ENCODE results near the gene TBKBP1. TPM values are rescaled to one million over a fixed set of nuclear protein-coding genes. Genes with fewer than 3 reads are reported as not detected.
A peak's percentile ranks its signal among the peaks of the same experiment; 100 is the strongest.

The TBKBP1 gene
- total and polyA plus RNA-seq, 2 donors (not counting 1 experiment from before 2014, with no cell fraction given): 4.6 to 11.6 TPM

GRCh38 chr17:47716375-47716774 is 22.4 kb downstream of the TBKBP1 start:
- H3K79me2 ChIP-seq (ENCODE audit: control insufficient read depth, insufficient read depth, low read length): no peaks in the 10 kb centered on the region
- no peak overlapping the region for H3K4me2 ChIP-seq (ENCODE audit: extremely low read depth, insufficient read depth, low read length)
- no peak overlapping the region for H3K4me3 ChIP-seq (replicated peaks in 1 of 4; ENCODE audit: control extremely low read depth in 1 of 4, insufficient read depth in 1 of 4, low read depth in 3 of 4, low read length in 4 of 4)
- no peak overlapping the region for H3K27ac ChIP-seq (ENCODE audit: insufficient read depth, low read length)
- peaks cover 23% of the 10 kb centered on the region for H3K4me1 ChIP-seq (ENCODE audit: control insufficient read depth, extremely low read depth, insufficient read depth, low read length)
- TF ChIP-seq CTCF (conservative IDR thresholded peaks at IDR 0.05 in 1 of 2, IDR thresholded peaks at IDR 0.05 in 1 of 2; ENCODE audit: low read depth in 1 of 2, low read length in 2 of 2): no peak
- no peak for TF ChIP-seq EZH2 (IDR thresholded peaks at IDR 0.05; ENCODE audit: low read length, missing control alignments)
- H4K20me1 ChIP-seq (ENCODE audit: control insufficient read depth, extremely low read depth, insufficient read depth, low read length): no peaks in the 10 kb centered on the region
- no peaks in the 10 kb centered on the region for H3K9me3 ChIP-seq (ENCODE audit: control insufficient read depth, insufficient read depth, low read depth, low read length)
- H3K27me3 ChIP-seq (ENCODE audit: control insufficient read depth, insufficient read depth, low read length): peaks cover 45% of the 10 kb centered on the region
- no peak overlapping the region for H2AFZ ChIP-seq (ENCODE audit: low read length)
- no peak for DNase-seq (ENCODE audit: low read depth in 2 of 2)
- no peak overlapping the region for H3K9ac ChIP-seq (ENCODE audit: insufficient read depth, low read length)
- H3K36me3 ChIP-seq (ENCODE audit: control insufficient read depth, insufficient read depth, low read length): no peaks in the 10 kb centered on the region

- Histone ChIP-seq H3K4me2 (ENCODE audit: extremely low read depth, insufficient read depth, low read length) (no peak overlapping the region), H3K9me3 (ENCODE audit: control insufficient read depth, insufficient read depth, low read depth, low read length) (no peaks in the 10 kb centered on the region), H3K79me2 (ENCODE audit: control insufficient read depth, insufficient read depth, low read length) (no peaks in the 10 kb centered on the region), H3K9ac (ENCODE audit: insufficient read depth, low read length) (no peak overlapping the region), H3K36me3 (ENCODE audit: control insufficient read depth, insufficient read depth, low read length) (no peaks in the 10 kb centered on the region), H3K4me3 (replicated peaks in 1 of 4; ENCODE audit: control extremely low read depth in 1 of 4, insufficient read depth in 1 of 4, low read depth in 3 of 4, low read length in 4 of 4) (no peak overlapping the region), H3K27me3 (ENCODE audit: control insufficient read depth, insufficient read depth, low read length) (peaks cover 48% of the 10 kb centered on the region), H2AFZ (ENCODE audit: low read length) (no peak overlapping the region), H3K4me1 (ENCODE audit: control insufficient read depth, extremely low read depth, insufficient read depth, low read length) (peaks cover 23% of the 10 kb centered on the region), H3K27ac (ENCODE audit: insufficient read depth, low read length) (no peak overlapping the region), H4K20me1 (ENCODE audit: control insufficient read depth, extremely low read depth, insufficient read depth, low read length) (no peaks in the 10 kb centered on the region)
- peak; percentile 19 to 46 for TF ChIP-seq CTCF (conservative IDR thresholded peaks at IDR 0.05 in 1 of 2, IDR thresholded peaks at IDR 0.05 in 1 of 2; ENCODE audit: low read depth in 1 of 2, low read length in 2 of 2)
- no peak for TF ChIP-seq EZH2 (IDR thresholded peaks at IDR 0.05; ENCODE audit: low read length, missing control alignments)
- DNase-seq (ENCODE audit: low read depth in 2 of 2): no peak
These were observed 23.3 kb downstream of the TBKBP1 start for GRCh38 chr17:47717261-47717697.

GRCh38 chr17:47717979-47718621 is 24.1 kb downstream of the TBKBP1 start:
- Histone ChIP-seq H3K9me3 (ENCODE audit: control insufficient read depth, insufficient read depth, low read depth, low read length) (no peaks in the 10 kb centered on the region), H3K4me3 (replicated peaks in 1 of 4; ENCODE audit: control extremely low read depth in 1 of 4, insufficient read depth in 1 of 4, low read depth in 3 of 4, low read length in 4 of 4) (no peak overlapping the region), H3K27ac (ENCODE audit: insufficient read depth, low read length) (no peak overlapping the region), H3K4me1 (ENCODE audit: control insufficient read depth, extremely low read depth, insufficient read depth, low read length) (peaks cover 23% of the 10 kb centered on the region), H3K4me2 (ENCODE audit: extremely low read depth, insufficient read depth, low read length) (no peak overlapping the region), H3K9ac (ENCODE audit: insufficient read depth, low read length) (no peak overlapping the region), H2AFZ (ENCODE audit: low read length) (no peak overlapping the region), H3K79me2 (ENCODE audit: control insufficient read depth, insufficient read depth, low read length) (no peaks in the 10 kb centered on the region), H3K27me3 (ENCODE audit: control insufficient read depth, insufficient read depth, low read length) (peaks cover 46% of the 10 kb centered on the region), H3K36me3 (ENCODE audit: control insufficient read depth, insufficient read depth, low read length) (no peaks in the 10 kb centered on the region), H4K20me1 (ENCODE audit: control insufficient read depth, extremely low read depth, insufficient read depth, low read length) (no peaks in the 10 kb centered on the region)
- peak in 1 of 2 donors; percentile 54 for DNase-seq (ENCODE audit: low read depth in 2 of 2)
- TF ChIP-seq EZH2 (IDR thresholded peaks at IDR 0.05; ENCODE audit: low read length, missing control alignments) (no peak), CTCF (conservative IDR thresholded peaks at IDR 0.05 in 1 of 2, IDR thresholded peaks at IDR 0.05 in 1 of 2; ENCODE audit: low read depth in 1 of 2, low read length in 2 of 2) (no peak)

All from fibroblast of lung (primary cell).